ENCODE results near the gene SCUBE1. TPM values are rescaled to one million over a fixed set of nuclear protein-coding genes. Genes with fewer than 3 reads are reported as not detected.

The SCUBE1 gene
- total and polyA plus RNA-seq, 4 donors: 1.6 to 7.9 (median 5.0) TPM

- no peak overlapping the region for H3K9ac ChIP-seq (ENCODE audit: insufficient read depth in 1 of 2, low read length in 2 of 2)
- no peak for TF ChIP-seq CTCF (IDR thresholded peaks at IDR 0.05; ENCODE audit: control extremely low read depth, extremely low read depth)
- H3K27me3 ChIP-seq (ENCODE audit: control insufficient read depth in 3 of 3, insufficient read depth in 3 of 3, low read length in 2 of 3): peaks cover 4 to 41% (median 40%) of the 10 kb centered on the region in 3 donors
- H3K9me3 ChIP-seq (ENCODE audit: control insufficient read depth in 4 of 4, insufficient read depth in 3 of 4, low read length in 3 of 4): no peaks in the 10 kb centered on the region
- no peaks in the 10 kb centered on the region for H3K36me3 ChIP-seq (ENCODE audit: control insufficient read depth in 4 of 4, insufficient read depth in 4 of 4, low read length in 4 of 4)
- 2 to 5% methylated on average over 60 to 99 of the region's 99 CpGs for WGBS, 2 donors
- DNase-seq (no peak), ATAC-seq (ENCODE audit: insufficient read depth, low FRiP score) (no peak)
- no peak overlapping the region for H3K4me3 ChIP-seq
- H3K4me1 ChIP-seq (ENCODE audit: control insufficient read depth in 5 of 5, insufficient read depth in 5 of 5, low read length in 5 of 5): peaks cover 0 to 2% (median 0%) of the 10 kb centered on the region in 5 donors
- H3K27ac ChIP-seq (ENCODE audit: low read depth in 1 of 2, low read length in 1 of 2): no peak overlapping the region
Observed at GRCh38 chr22:43342347-43343261, 568 bp downstream of the SCUBE1 start.

- H3K27me3 ChIP-seq (ENCODE audit: control insufficient read depth in 3 of 3, insufficient read depth in 3 of 3, low read length in 2 of 3): peaks cover 4 to 41% (median 40%) of the 10 kb centered on the region in 3 donors
Observed at GRCh38 chr22:43341565-43341964, 1.6 kb downstream of the SCUBE1 start.

GRCh38 chr22:43338766-43339345, 4.3 kb downstream of the SCUBE1 start:
- no peak overlapping the region for H3K27ac ChIP-seq (ENCODE audit: low read depth in 1 of 2, low read length in 1 of 2)
- H3K9ac ChIP-seq (ENCODE audit: insufficient read depth in 1 of 2, low read length in 2 of 2): no peak overlapping the region
- H3K9me3 ChIP-seq (ENCODE audit: control insufficient read depth in 4 of 4, insufficient read depth in 3 of 4, low read length in 3 of 4): no peaks in the 10 kb centered on the region
- no peaks in the 10 kb centered on the region for H3K4me1 ChIP-seq (ENCODE audit: control insufficient read depth in 5 of 5, insufficient read depth in 5 of 5, low read length in 5 of 5)
- peaks cover 0 to 27% (median 26%) of the 10 kb centered on the region in 3 donors for H3K27me3 ChIP-seq (ENCODE audit: control insufficient read depth in 3 of 3, insufficient read depth in 3 of 3, low read length in 2 of 3)
- WGBS, 2 donors: 83 to 84% methylated on average over 15 of the region's 15 CpGs
- no peak for TF ChIP-seq CTCF (IDR thresholded peaks at IDR 0.05; ENCODE audit: control extremely low read depth, extremely low read depth)
- DNase-seq: no peak
- H3K36me3 ChIP-seq (ENCODE audit: control insufficient read depth in 4 of 4, insufficient read depth in 4 of 4, low read length in 4 of 4): no peaks in the 10 kb centered on the region
- no peak overlapping the region for H3K4me3 ChIP-seq
- no peak for ATAC-seq (ENCODE audit: insufficient read depth, low FRiP score)

More at GRCh38 chr22:43341565-43341964, 1.6 kb downstream of the SCUBE1 start:
- no peaks in the 10 kb centered on the region for H3K36me3 ChIP-seq (ENCODE audit: control insufficient read depth in 4 of 4, insufficient read depth in 4 of 4, low read length in 4 of 4)
- H3K4me1 ChIP-seq (ENCODE audit: control insufficient read depth in 5 of 5, insufficient read depth in 5 of 5, low read length in 5 of 5): peaks cover 0 to 2% (median 0%) of the 10 kb centered on the region in 5 donors
- TF ChIP-seq CTCF (IDR thresholded peaks at IDR 0.05; ENCODE audit: control extremely low read depth, extremely low read depth): no peak
- ATAC-seq (ENCODE audit: insufficient read depth, low FRiP score) (no peak), DNase-seq (no peak)
- H3K4me3 ChIP-seq: no peak overlapping the region
- H3K9ac ChIP-seq (ENCODE audit: insufficient read depth in 1 of 2, low read length in 2 of 2): no peak overlapping the region
- H3K27ac ChIP-seq (ENCODE audit: low read depth in 1 of 2, low read length in 1 of 2): no peak overlapping the region
- 51 to 69% methylated on average over 7 of the region's 7 CpGs for WGBS, 2 donors
- H3K9me3 ChIP-seq (ENCODE audit: control insufficient read depth in 4 of 4, insufficient read depth in 3 of 4, low read length in 3 of 4): no peaks in the 10 kb centered on the region
